SHP77 treated with DMSO at 0.1 percent for 48 hours (cell line): ENCODE results near the gene KCNG2.

Experiments
- DNase-seq: peaks from one replicate; lab custom pipeline; 2025; lab: John Stamatoyannopoulos, UW

The KCNG2 gene

GRCh38 chr18:79768745-79769144, 29.0 kb upstream of the KCNG2 start:
- DNase-seq, result no peak

- DNase-seq, result no peak
Observed at GRCh38 chr18:79769698-79770500, 27.8 kb upstream of the KCNG2 start.

- no peak for DNase-seq
Observed at GRCh38 chr18:79770501-79770815, 27.3 kb upstream of the KCNG2 start.

- no peak for DNase-seq
Observed at GRCh38 chr18:79770826-79771225, 26.9 kb upstream of the KCNG2 start.

GRCh38 chr18:79771446-79772107, 26.2 kb upstream of the KCNG2 start:
- DNase-seq, result no peak

- no peak for DNase-seq
Observed at GRCh38 chr18:79772108-79772864, 25.5 kb upstream of the KCNG2 start.

GRCh38 chr18:79772865-79773696, 24.7 kb upstream of the KCNG2 start:
- DNase-seq, result no peak

GRCh38 chr18:79774111-79774510, 23.6 kb upstream of the KCNG2 start:
- DNase-seq, result no peak

GRCh38 chr18:79775441-79776221, 22.1 kb upstream of the KCNG2 start:
- DNase-seq, result no peak

- no peak for DNase-seq
Observed at GRCh38 chr18:79776674-79777073, 21.1 kb upstream of the KCNG2 start.

GRCh38 chr18:79778291-79778791, 19.4 kb upstream of the KCNG2 start:
- DNase-seq, result no peak

- DNase-seq, result no peak
Observed at GRCh38 chr18:79779021-79779699, 18.6 kb upstream of the KCNG2 start.

GRCh38 chr18:79779700-79780190, 18.0 kb upstream of the KCNG2 start:
- no peak for DNase-seq

GRCh38 chr18:79780547-79780946, 17.2 kb upstream of the KCNG2 start:
- no peak for DNase-seq

- DNase-seq, result no peak
Observed at GRCh38 chr18:79781331-79781941, 16.3 kb upstream of the KCNG2 start.

- no peak for DNase-seq
Observed at GRCh38 chr18:79782566-79783308, 15.0 kb upstream of the KCNG2 start.

GRCh38 chr18:79784071-79784913, 13.4 kb upstream of the KCNG2 start:
- no peak for DNase-seq
